Liver (tissue), 3 donors: ENCODE results near the gene KIAA1191.

ENCODE experiments used
- CTCF ChIP-seq: fragments of 150-350 bp; IDR thresholded peaks from 2 replicates; pipeline ENCODE4 v1.5.1; 2017; ENCODE audit warnings: improper control_type of control experiment, low read depth, low read length; ENCODE audit not compliant: missing input control
- EGR1 ChIP-seq, 2 donors: IDR thresholded peaks; 2 replicates each; pipeline ENCODE4 v1.6.1; 2016 to 2018; ENCODE audit warnings: antibody characterized with exemption in 2 of 2, low read depth in 2 of 2
- GABPA ChIP-seq, 2 donors: IDR thresholded peaks in 1 of 2; conservative IDR thresholded peaks in 1 of 2; 2 replicates each; pipeline ENCODE4 v1.6.1; 2016; ENCODE audit warnings: antibody characterized with exemption in 2 of 2, mild to moderate bottlenecking in 1 of 2, moderate library complexity in 1 of 2
- MAX ChIP-seq: IDR thresholded peaks from 2 replicates; pipeline ENCODE4 v1.6.1; 2016; ENCODE audit warnings: antibody characterized with exemption
- RXRA ChIP-seq, 2 donors: IDR thresholded peaks; 2 replicates each; pipeline ENCODE4 v1.6.1; 2017 to 2018; ENCODE audit warnings: antibody characterized with exemption in 2 of 2, mild to moderate bottlenecking in 1 of 2
- TF ChIP-seq, protein P1 (sequence below): IDR thresholded peaks from 2 replicates; pipeline ENCODE4 v1.6.1; 2016; ENCODE audit warnings: antibody characterized with exemption
- donor health status: healthy.
- donor health status: healthy.

DNA sequence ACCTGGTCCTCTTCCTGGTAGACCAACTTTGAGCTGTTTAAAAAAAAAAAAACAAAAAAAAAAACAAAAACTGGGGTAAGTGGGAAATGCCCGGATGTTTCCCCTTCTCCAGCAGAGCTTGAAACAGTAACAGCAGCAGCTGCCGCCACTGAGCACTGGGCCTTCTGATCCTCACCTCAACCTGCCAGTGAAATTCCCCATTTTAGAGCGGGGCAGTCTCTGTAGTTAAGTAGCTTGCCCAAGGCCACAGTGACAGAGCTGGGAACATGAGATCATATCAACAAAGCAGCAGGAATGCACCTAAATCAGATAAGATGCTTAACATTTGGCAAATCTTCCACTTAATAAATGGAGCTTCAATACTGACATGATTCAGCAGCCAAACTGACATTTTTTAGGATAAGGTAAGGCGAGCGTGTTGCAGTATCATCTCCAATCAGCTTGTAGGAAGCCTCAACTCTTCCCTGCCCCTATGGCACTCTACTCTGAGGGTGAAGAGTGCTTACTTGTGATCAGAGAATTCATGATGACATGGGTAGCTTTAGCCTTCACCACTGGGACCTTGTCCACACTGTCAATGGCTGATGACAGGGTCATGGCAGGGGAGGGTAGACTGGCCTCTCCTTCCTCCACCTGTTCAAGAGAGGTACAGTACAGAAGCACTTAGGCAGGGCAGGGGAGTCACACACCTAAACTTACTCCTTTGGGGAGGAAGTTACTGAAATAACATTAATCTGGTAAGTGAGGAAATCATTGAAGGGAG is 9.3 kb downstream of the KIAA1191 start:
- TF ChIP-seq CTCF (no peak), GABPA (IDR thresholded peaks at IDR 0.05 in 1 of 2, conservative IDR thresholded peaks at IDR 0.05 in 1 of 2) (no peak), MAX (no peak), RXRA (IDR thresholded peaks at IDR 0.05) (no peak), EGR1 (IDR thresholded peaks at IDR 0.05; ENCODE audit: low read depth in 2 of 2) (no peak)
- TF ChIP-seq, protein P1, sequence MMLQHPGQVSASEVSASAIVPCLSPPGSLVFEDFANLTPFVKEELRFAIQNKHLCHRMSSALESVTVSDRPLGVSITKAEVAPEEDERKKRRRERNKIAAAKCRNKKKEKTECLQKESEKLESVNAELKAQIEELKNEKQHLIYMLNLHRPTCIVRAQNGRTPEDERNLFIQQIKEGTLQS = no peak
